Measurements from ENCODE around the gene TMEM128.
"Not testable (repeated sequence)": the region's sequence is repeated elsewhere in the genome, so short reads cannot be mapped to it uniquely, and the experiment has no call there.

The TMEM128 gene

DNA sequence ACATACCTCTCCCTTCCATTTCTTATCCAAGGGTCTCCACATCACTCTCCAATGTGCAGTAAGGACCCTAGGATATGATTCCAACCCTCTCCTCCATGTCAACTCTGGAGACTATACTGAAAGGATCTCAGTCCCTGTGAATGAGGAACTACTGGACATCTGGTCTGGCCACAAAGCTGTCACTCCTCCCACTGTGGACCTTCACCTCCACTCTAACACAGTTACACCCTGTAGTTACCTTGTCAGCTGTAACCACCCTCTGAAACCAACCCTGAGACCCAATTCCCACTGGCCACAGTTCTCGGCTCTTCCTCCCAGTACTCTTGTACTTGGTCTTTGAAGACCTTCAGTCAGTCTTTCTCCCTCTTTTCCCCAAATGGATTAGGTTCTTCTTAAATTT, 2.9 kb downstream of the TMEM128 start:
- H3K9me3 ChIP-seq: no peaks in the 10 kb centered on the region
- peaks cover 15% of the 10 kb centered on the region in 2 experiments for H3K4me1 ChIP-seq (ENCODE audit: control insufficient read depth in 1 of 2, insufficient read depth in 1 of 2, low read depth in 1 of 2, low read length in 1 of 2)
- no peaks in the 10 kb centered on the region for H3K27me3 ChIP-seq
- no peak overlapping the region for H3K27ac ChIP-seq
- TF ChIP-seq, protein P1, sequence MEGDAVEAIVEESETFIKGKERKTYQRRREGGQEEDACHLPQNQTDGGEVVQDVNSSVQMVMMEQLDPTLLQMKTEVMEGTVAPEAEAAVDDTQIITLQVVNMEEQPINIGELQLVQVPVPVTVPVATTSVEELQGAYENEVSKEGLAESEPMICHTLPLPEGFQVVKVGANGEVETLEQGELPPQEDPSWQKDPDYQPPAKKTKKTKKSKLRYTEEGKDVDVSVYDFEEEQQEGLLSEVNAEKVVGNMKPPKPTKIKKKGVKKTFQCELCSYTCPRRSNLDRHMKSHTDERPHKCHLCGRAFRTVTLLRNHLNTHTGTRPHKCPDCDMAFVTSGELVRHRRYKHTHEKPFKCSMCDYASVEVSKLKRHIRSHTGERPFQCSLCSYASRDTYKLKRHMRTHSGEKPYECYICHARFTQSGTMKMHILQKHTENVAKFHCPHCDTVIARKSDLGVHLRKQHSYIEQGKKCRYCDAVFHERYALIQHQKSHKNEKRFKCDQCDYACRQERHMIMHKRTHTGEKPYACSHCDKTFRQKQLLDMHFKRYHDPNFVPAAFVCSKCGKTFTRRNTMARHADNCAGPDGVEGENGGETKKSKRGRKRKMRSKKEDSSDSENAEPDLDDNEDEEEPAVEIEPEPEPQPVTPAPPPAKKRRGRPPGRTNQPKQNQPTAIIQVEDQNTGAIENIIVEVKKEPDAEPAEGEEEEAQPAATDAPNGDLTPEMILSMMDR (IDR thresholded peaks at IDR 0.05): no peak
- no peak overlapping the region for H3K4me3 ChIP-seq (ENCODE audit: low read depth in 1 of 2, low read length in 1 of 2)
- peaks cover 45% of the 10 kb centered on the region for H3K36me3 ChIP-seq

DNA sequence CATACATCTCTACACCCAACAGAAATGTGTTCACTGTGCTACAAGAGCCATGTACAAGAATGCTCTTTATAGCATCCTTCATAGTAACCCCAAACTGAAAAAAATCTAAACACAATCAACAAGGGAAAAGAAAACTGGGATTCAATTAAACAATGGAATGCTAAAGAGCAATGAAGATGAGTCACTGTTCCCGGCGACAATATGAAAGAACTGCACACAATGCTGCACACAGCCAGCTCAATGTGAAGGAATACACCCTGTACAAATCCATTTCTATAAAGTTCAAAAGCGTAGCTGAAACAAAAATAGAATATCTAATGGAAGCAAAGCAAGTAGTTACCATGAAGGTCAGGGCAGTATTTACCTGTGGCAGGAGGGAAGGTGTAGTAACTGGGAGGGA, 8.5 kb downstream of the TMEM128 start:
- H3K27ac ChIP-seq; H3K9me3 ChIP-seq; H3K4me1 ChIP-seq (ENCODE audit: control insufficient read depth in 1 of 2, insufficient read depth in 1 of 2, low read depth in 1 of 2, low read length in 1 of 2); H3K4me3 ChIP-seq (ENCODE audit: low read depth in 1 of 2, low read length in 1 of 2); H3K27me3 ChIP-seq: not testable (repeated sequence)
- H3K36me3 ChIP-seq: peaks cover 69% of the 10 kb centered on the region

DNA sequence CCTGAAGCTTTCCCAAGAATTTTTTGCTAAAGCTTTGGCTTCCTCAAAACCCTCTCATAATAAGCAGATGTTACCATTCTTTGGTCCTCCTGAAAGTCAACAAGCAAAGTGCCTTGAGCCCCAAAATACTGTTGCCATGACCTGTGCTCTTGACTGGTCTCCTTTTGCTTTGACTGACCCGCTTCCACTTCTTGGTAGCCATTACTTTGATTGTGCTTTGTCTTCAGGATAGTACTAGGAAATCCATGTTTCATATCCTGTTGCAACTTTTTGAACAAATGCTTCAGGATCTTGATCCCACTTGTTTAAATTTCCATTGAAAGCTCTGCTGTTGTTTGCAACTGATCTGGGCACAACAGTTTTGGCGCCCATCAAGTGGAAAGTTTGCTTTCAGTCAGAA, 14.4 kb downstream of the TMEM128 start:
- H3K4me3 ChIP-seq (ENCODE audit: low read depth in 1 of 2, low read length in 1 of 2): no peak overlapping the region
- TF ChIP-seq, protein P1 (IDR thresholded peaks at IDR 0.05): no peak
- peaks cover 24% of the 10 kb centered on the region for H3K27me3 ChIP-seq
- peaks cover 22% of the 10 kb centered on the region for H3K36me3 ChIP-seq
- no peaks in the 10 kb centered on the region for H3K9me3 ChIP-seq
- no peak overlapping the region for H3K27ac ChIP-seq
- no peaks in the 10 kb centered on the region for H3K4me1 ChIP-seq (ENCODE audit: control insufficient read depth in 1 of 2, insufficient read depth in 1 of 2, low read depth in 1 of 2, low read length in 1 of 2)

DNA sequence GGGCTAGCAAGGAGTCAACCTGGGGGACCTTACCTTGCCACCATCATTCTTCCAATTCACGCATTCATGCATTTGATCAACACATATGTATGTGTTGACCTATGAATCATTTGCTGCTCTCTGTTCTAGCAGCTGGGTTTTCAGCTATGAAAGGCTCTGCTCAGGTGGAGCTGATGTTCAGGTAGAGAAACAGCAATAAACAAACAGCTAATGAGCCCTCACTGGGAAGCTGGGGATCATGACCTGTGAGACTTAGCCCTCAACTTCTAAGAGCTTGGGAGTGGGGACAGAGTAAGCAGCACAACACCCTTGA, 19.7 kb downstream of the TMEM128 start:
- no peaks in the 10 kb centered on the region for H3K4me1 ChIP-seq (ENCODE audit: control insufficient read depth in 1 of 2, insufficient read depth in 1 of 2, low read depth in 1 of 2, low read length in 1 of 2)
- no peak overlapping the region for H3K27ac ChIP-seq
- peaks cover 77% of the 10 kb centered on the region for H3K27me3 ChIP-seq
- no peaks in the 10 kb centered on the region for H3K36me3 ChIP-seq
- no peaks in the 10 kb centered on the region for H3K9me3 ChIP-seq
- TF ChIP-seq, protein P1 (IDR thresholded peaks at IDR 0.05): no peak
- no peak overlapping the region for H3K4me3 ChIP-seq (ENCODE audit: low read depth in 1 of 2, low read length in 1 of 2)

DNA sequence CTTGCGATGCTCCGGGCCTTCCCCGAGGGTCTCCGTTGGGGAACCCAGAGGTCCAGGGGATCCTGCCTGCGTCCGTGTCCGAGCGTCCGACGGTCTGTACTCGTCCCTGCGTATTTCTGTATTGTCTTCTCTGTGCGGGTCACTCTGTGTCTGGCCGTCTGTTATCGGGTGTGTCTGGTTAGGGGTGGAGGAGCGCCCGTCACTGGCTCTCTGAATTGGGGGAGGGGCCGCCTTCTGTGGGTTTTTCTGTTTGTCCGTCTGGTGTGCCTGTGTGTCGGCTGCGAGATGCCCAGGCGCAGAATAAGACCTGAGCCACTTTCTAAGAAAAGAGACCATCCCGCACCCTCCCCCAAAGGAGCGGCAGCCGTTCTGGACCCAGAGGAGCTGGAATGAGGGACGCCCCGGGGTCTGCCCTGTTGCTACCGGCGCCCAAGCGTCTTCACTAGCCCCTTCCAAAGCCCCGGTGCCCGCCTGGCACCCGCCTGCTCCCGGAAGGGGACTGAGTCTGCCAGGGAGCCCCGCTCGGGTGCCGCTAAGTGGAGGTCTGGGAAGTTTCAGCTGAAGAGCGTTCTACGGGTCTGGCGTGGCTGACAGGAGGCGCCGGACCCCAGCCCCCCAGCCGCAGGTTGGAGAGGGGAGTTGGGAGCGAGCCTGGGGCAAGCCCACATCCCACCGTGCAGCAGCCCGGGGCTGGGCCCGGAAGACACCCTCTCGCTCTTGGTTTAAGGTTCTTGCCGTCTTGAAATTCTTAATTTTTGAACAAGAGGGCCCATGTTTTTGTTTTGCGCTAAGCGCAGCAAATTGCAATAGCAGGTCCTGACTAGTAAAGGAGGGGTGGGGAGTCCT, 20.3 kb downstream of the TMEM128 start:
- Histone ChIP-seq H3K9me3 (no peaks in the 10 kb centered on the region), H3K4me3 (ENCODE audit: low read depth in 1 of 2, low read length in 1 of 2) (no peak overlapping the region), H3K4me1 (ENCODE audit: control insufficient read depth in 1 of 2, insufficient read depth in 1 of 2, low read depth in 1 of 2, low read length in 1 of 2) (no peaks in the 10 kb centered on the region), H3K36me3 (no peaks in the 10 kb centered on the region), H3K27ac (no peak overlapping the region), H3K27me3 (peaks cover 83% of the 10 kb centered on the region)
- TF ChIP-seq, protein P1 (IDR thresholded peaks at IDR 0.05): no peak

DNA sequence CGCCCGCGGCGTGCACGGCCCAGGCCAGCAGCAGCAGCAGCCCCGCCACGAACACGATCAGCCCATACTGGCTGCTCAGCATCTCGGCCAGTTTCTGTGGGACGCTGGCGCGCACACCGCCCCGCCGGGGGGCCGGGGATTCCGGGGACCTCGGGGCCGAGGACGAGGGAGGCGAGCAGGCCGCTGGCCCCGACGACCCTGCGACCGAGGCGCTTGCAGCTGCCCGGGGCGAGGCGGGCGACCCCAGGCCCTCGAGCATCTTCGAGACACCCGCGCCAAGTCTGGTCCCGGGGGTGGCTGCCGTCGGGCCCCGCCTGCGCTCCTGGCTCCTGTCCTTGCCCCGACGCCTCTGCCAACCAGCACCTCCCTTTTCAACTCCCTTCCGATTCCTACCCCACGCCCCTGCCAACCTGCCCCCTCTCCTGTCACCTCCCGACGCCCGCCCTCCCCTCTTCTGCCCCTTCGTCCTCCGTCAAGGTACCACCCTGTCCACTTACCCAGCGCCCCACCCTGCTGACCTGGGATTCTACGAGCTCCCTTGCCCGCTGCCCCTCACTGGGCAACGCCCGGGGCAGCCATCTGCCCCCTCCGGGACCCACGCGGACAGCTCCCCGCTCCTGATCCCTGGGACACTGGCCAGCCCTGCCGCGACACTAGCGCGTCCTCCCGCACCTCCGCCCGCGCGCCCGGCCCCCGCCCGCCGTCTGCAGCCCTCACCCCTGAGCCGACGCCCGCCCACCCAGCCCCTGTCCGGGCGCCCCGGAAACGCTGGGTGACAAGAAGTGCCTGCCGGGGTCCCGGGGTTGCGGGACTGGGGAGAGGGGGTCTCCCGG, 21.2 kb downstream of the TMEM128 start, which contains the start of gene OTOP1:
Gene OTOP1, minus strand, starts transcription at position 324 of the 833 bp plus-strand sequence. Its CDS starts 65 bp downstream, at position 259.
- Histone ChIP-seq H3K36me3 (no peaks in the 10 kb centered on the region), H3K27ac (no peak within 1 kb of the TSS), H3K4me1 (ENCODE audit: control insufficient read depth in 1 of 2, insufficient read depth in 1 of 2, low read depth in 1 of 2, low read length in 1 of 2) (no peaks in the 10 kb centered on the region), H3K27me3 (peaks cover 92% of the 10 kb centered on the region), H3K4me3 (ENCODE audit: low read depth in 1 of 2, low read length in 1 of 2) (no peak within 1 kb of the TSS), H3K9me3 (no peaks in the 10 kb centered on the region)
- TF ChIP-seq, protein P1 (IDR thresholded peaks at IDR 0.05): no peak

Measured in neutrophil (primary cell).